Endometrial microvascular endothelial cells (primary cell): ENCODE measurements around the gene RNASEH2A. TPM values are rescaled to one million over a fixed set of nuclear protein-coding genes. Genes with fewer than 3 reads are reported as not detected.
"Not testable (repeated sequence)": the region's sequence is repeated elsewhere in the genome, so short reads cannot be mapped to it uniquely, and the experiment has no call there.

Experiments
- in situ Hi-C: cut with HindIII; loops from 2 replicates; pipeline ENCODE4 v1.10.0; 2017; ENCODE audit warnings: low sequenced_read_pairs, low pct_unique_long_range_greater_than_20kb; ENCODE audit errors: inconsistent ontology term
- total RNA-seq: library from RNA; depleted of rRNA; stranded (reverse); fragments of >200 nt; gene quantifications from one replicate; pipeline ENCODE4 v1.2.3, GENCODE V29; 2015; ENCODE audit errors: inconsistent ontology term

RNASEH2A gene
- total RNA-seq, 1 donor from 2014 or later: 40.8 TPM

- in situ Hi-C loops: no loop called here
These were observed 36.9 kb downstream of the RNASEH2A start for GRCh38 chr19:12843328-12843727.

GRCh38 chr19:12843999-12844732 lies 37.8 kb downstream of the RNASEH2A start:
- in situ Hi-C loops: no loop called here

GRCh38 chr19:12846613-12847012 lies 40.2 kb downstream of the RNASEH2A start:
- in situ Hi-C loops: not testable (repeated sequence)

- in situ Hi-C loops: no loop called here
These were observed 41.1 kb downstream of the RNASEH2A start for GRCh38 chr19:12847159-12848139.

- in situ Hi-C loops: no loop called here
These were observed 50.3 kb downstream of the RNASEH2A start for GRCh38 chr19:12856653-12857052.

GRCh38 chr19:12858041-12858928 lies 51.9 kb downstream of the RNASEH2A start:
- in situ Hi-C loops: no loop called here

- in situ Hi-C loops: no loop called here
These were observed 53.2 kb downstream of the RNASEH2A start for GRCh38 chr19:12859546-12859945.

Other genes with a start within 250 kb of the RNASEH2A start
- 3.2 TPM for gene ZNF490, start 195.8 kb upstream of the RNASEH2A start, total RNA-seq
- gene ZNF791, start 195.7 kb upstream of the RNASEH2A start, total RNA-seq: 10.0 TPM
- 58.4 TPM for gene MAN2B1, start 139.8 kb upstream of the RNASEH2A start, total RNA-seq
- gene WDR83, start 139.8 kb upstream of the RNASEH2A start, total RNA-seq: 5.5 TPM
- 86.4 TPM for gene DHPS, start 124.7 kb upstream of the RNASEH2A start, total RNA-seq
- gene GNG14, start 118.6 kb upstream of the RNASEH2A start, total RNA-seq: not detected
- gene FBXW9, start 110.0 kb upstream of the RNASEH2A start, total RNA-seq: 7.2 TPM
- 23.1 TPM for gene TNPO2, start 82.7 kb upstream of the RNASEH2A start, total RNA-seq
- 359 TPM for gene TRIR, start 71.9 kb upstream of the RNASEH2A start, total RNA-seq
- 131 TPM for gene GET3, start 69.1 kb upstream of the RNASEH2A start, total RNA-seq
- gene BEST2, start 54.8 kb upstream of the RNASEH2A start, total RNA-seq: not detected
- gene HOOK2, start 31.0 kb upstream of the RNASEH2A start, total RNA-seq: 6.6 TPM
- gene JUNB, start 15.1 kb upstream of the RNASEH2A start, total RNA-seq: 19.7 TPM
- gene PRDX2, start 4.8 kb upstream of the RNASEH2A start, total RNA-seq: 259 TPM
- not detected for gene THSD8, start 4.5 kb upstream of the RNASEH2A start, total RNA-seq
- not detected for gene RTBDN, start 28.0 kb downstream of the RNASEH2A start, total RNA-seq
- gene MAST1, start 31.9 kb downstream of the RNASEH2A start, total RNA-seq: 0.09 TPM
- gene DNASE2, start 74.9 kb downstream of the RNASEH2A start, total RNA-seq: 35.1 TPM
- gene KLF1, start 80.6 kb downstream of the RNASEH2A start, total RNA-seq: not detected
- gene GCDH, start 84.6 kb downstream of the RNASEH2A start, total RNA-seq: 53.9 TPM
- not detected for gene SYCE2, start 112.7 kb downstream of the RNASEH2A start, total RNA-seq
- 91.9 TPM for gene FARSA, start 127.1 kb downstream of the RNASEH2A start, total RNA-seq
- gene CALR, start 132.0 kb downstream of the RNASEH2A start, total RNA-seq: 1,581 TPM
- 138 TPM for gene RAD23A, start 139.3 kb downstream of the RNASEH2A start, total RNA-seq
- 41.4 TPM for gene GADD45GIP1, start 150.6 kb downstream of the RNASEH2A start, total RNA-seq
- not detected for gene DAND5, start 163.0 kb downstream of the RNASEH2A start, total RNA-seq
- gene NFIX, start 188.9 kb downstream of the RNASEH2A start, total RNA-seq: 7.9 TPM